H9 (cell line): ENCODE results near the gene PRR33. TPM values are rescaled to one million over a fixed set of nuclear protein-coding genes. Genes with fewer than 3 reads are reported as not detected.
A peak's percentile ranks its signal among the peaks of the same experiment; 100 is the strongest.

Experiments used
- DNase-seq: peaks from one replicate; pipeline ENCODE4 v3.0.0-alpha.2; 2017
- H2AFZ ChIP-seq: one replicate; pipeline ENCODE4 v1.6.1; 2013; ENCODE audit warnings: mild to moderate bottlenecking, low read length, control low read depth, moderate library complexity
- H2AK5ac ChIP-seq: 2 replicates; pipeline ENCODE4 v1.6.1; 2013; ENCODE audit warnings: low read length, control low read depth, mixed read lengths; ENCODE audit not compliant: insufficient read length
- H2BK120ac ChIP-seq: one replicate; pipeline ENCODE4 v1.6.1; 2013; ENCODE audit warnings: low read depth, mild to moderate bottlenecking, low read length, control low read depth, inconsistent platforms; ENCODE audit not compliant: poor library complexity, severe bottlenecking
- H2BK12ac ChIP-seq: 2 replicates; pipeline ENCODE4 v1.6.1; 2013; ENCODE audit warnings: low read length, control low read depth, mixed read lengths, low read depth; ENCODE audit not compliant: insufficient read length
- H2BK15ac ChIP-seq: 2 replicates; pipeline ENCODE4 v1.6.1; 2013; ENCODE audit warnings: low read depth, low read length, control low read depth
- H2BK20ac ChIP-seq: one replicate; pipeline ENCODE4 v1.6.1; 2013; ENCODE audit warnings: low read depth, mild to moderate bottlenecking, low read length, control low read depth, inconsistent platforms; ENCODE audit not compliant: poor library complexity, severe bottlenecking
- H2BK5ac ChIP-seq: 2 replicates; pipeline ENCODE4 v1.6.1; 2013; ENCODE audit warnings: low read length, control low read depth, mixed read lengths; ENCODE audit not compliant: insufficient read length
- H3K14ac ChIP-seq: 2 replicates; pipeline ENCODE4 v1.6.1; 2013; ENCODE audit warnings: low read length, control low read depth; ENCODE audit not compliant: insufficient read depth
- H3K18ac ChIP-seq: 2 replicates; pipeline ENCODE4 v1.6.1; 2013; ENCODE audit warnings: low read depth, mild to moderate bottlenecking, mixed read lengths, low read length, control low read depth; ENCODE audit not compliant: insufficient read length
- H3K23ac ChIP-seq: 2 replicates; pipeline ENCODE4 v1.6.1; 2013; ENCODE audit warnings: low read length, control low read depth, mixed read lengths, low read depth; ENCODE audit not compliant: insufficient read length
- H3K23me2 ChIP-seq: 2 replicates; pipeline ENCODE4 v1.6.1; 2013; ENCODE audit warnings: low read depth, mild to moderate bottlenecking, mixed read lengths, low read length, control low read depth; ENCODE audit not compliant: insufficient read length, poor library complexity, severe bottlenecking
- H3K27ac ChIP-seq: 2 replicates; pipeline ENCODE4 v1.5.1; 2013; ENCODE audit warnings: low read length, control low read depth, mixed read lengths, low read depth; ENCODE audit not compliant: insufficient read length
- H3K27me3 ChIP-seq: 2 replicates; pipeline ENCODE4 v1.6.1; 2013; ENCODE audit warnings: low read length, control low read depth, inconsistent platforms; ENCODE audit not compliant: insufficient read depth
- H3K4ac ChIP-seq: 2 replicates; pipeline ENCODE4 v1.6.1; 2013; ENCODE audit warnings: low read depth, mild to moderate bottlenecking, control low read depth, inconsistent platforms, low read length, moderate library complexity
- H3K4me1 ChIP-seq: 2 replicates; pipeline ENCODE4 v1.6.1; 2013; ENCODE audit warnings: low read length, control low read depth, inconsistent platforms; ENCODE audit not compliant: insufficient read depth
- H3K4me2 ChIP-seq: 2 replicates; pipeline ENCODE4 v1.6.1; 2013; ENCODE audit warnings: low read length, control low read depth, mixed read lengths; ENCODE audit not compliant: insufficient read length, insufficient read depth
- H3K56ac ChIP-seq: 2 replicates; pipeline ENCODE4 v1.6.1; 2013; ENCODE audit warnings: low read depth, mild to moderate bottlenecking, mixed read lengths, low read length, control low read depth; ENCODE audit not compliant: insufficient read length
- H3K79me1 ChIP-seq: 2 replicates; pipeline ENCODE4 v1.6.1; 2013; ENCODE audit warnings: low read depth, mild to moderate bottlenecking, moderate library complexity, low read length, control low read depth, inconsistent platforms; ENCODE audit not compliant: insufficient read depth, poor library complexity, severe bottlenecking
- H3K79me2 ChIP-seq: 2 replicates; pipeline ENCODE4 v1.6.1; 2013; ENCODE audit warnings: low read length, control low read depth, inconsistent platforms; ENCODE audit not compliant: insufficient read depth
- H3K9ac ChIP-seq: 2 replicates; pipeline ENCODE4 v1.6.1; 2013; ENCODE audit warnings: low read length, control low read depth, mixed read lengths; ENCODE audit not compliant: insufficient read length; ENCODE audit errors: extremely low read depth
- H3K9me3 ChIP-seq: one replicate; pipeline ENCODE4 v1.6.1; 2013; ENCODE audit warnings: low read depth, low read length, inconsistent platforms; ENCODE audit not compliant: control insufficient read depth
- H3T11ph ChIP-seq: one replicate; pipeline ENCODE4 v1.6.1; 2013; ENCODE audit warnings: mild to moderate bottlenecking, low read length, control low read depth, inconsistent platforms
- H4K20me1 ChIP-seq: one replicate; pipeline ENCODE4 v1.6.1; 2013; ENCODE audit not compliant: control insufficient read depth, insufficient read length, insufficient read depth
- H4K5ac ChIP-seq: 2 replicates; pipeline ENCODE4 v1.6.1; 2013; ENCODE audit warnings: low read depth, mild to moderate bottlenecking, mixed read lengths, low read length, control low read depth; ENCODE audit not compliant: insufficient read length
- H4K8ac ChIP-seq: replicated peaks from 2 replicates; pipeline ENCODE4 v1.6.1; 2013; ENCODE audit warnings: low read length, control low read depth, mixed read lengths, low read depth; ENCODE audit not compliant: insufficient read length
- H4K91ac ChIP-seq: 2 replicates; pipeline ENCODE4 v1.6.1; 2013; ENCODE audit warnings: low read depth, mild to moderate bottlenecking, moderate library complexity, mixed read lengths, low read length, control low read depth; ENCODE audit not compliant: insufficient read length
- H3K27ac Mint-ChIP-seq, 3 experiments: 2 replicates in 2 of 3; 3 replicates in 1 of 3; pipeline ENCODE4 v1.8.0; 2020 to 2021; ENCODE audit warnings: mixed read lengths in 3 of 3, mild to moderate bottlenecking in 1 of 3, moderate library complexity in 1 of 3
- H3K27me3 Mint-ChIP-seq: 2 replicates; pipeline ENCODE4 v1.8.0; 2021; ENCODE audit warnings: low read depth, mild to moderate bottlenecking, moderate library complexity, mixed read lengths
- H3K36me3 Mint-ChIP-seq, 3 experiments: 2 replicates in 2 of 3; 3 replicates in 1 of 3; pipeline ENCODE4 v1.8.0; 2020 to 2021; ENCODE audit warnings: low read depth in 3 of 3, mixed read lengths in 3 of 3; ENCODE audit not compliant: insufficient read depth in 1 of 3
- H3K4me1 Mint-ChIP-seq, 2 experiments: 2 replicates each; pipeline ENCODE4 v1.8.0; 2020; ENCODE audit warnings: mixed read lengths in 2 of 2
- H3K4me3 Mint-ChIP-seq, 2 experiments: 2 replicates in 1 of 2; 3 replicates in 1 of 2; pipeline ENCODE4 v1.8.0; 2020 to 2021; ENCODE audit warnings: mild to moderate bottlenecking in 2 of 2, mixed read lengths in 2 of 2, moderate library complexity in 1 of 2
- H3K9me3 Mint-ChIP-seq, 2 experiments: 2 replicates in 1 of 2; 3 replicates in 1 of 2; pipeline ENCODE4 v1.8.0; 2020; ENCODE audit warnings: mild to moderate bottlenecking in 2 of 2, mixed read lengths in 2 of 2, moderate library complexity in 1 of 2
- WGBS: extraction: QIAGEN DNeasy Blood & Tissue Kit; methylation state at CpG from one replicate; pipeline ENCODE4 v1.1.7; 2013; ENCODE audit warnings: missing lambda C conversion rate, low lambda C conversion rate, mixed read lengths; ENCODE audit not compliant: insufficient read length; ENCODE audit errors: extremely low coverage; 5-methylcytosine and 5-hydroxymethylcytosine counted together
- total RNA-seq: library from RNA; stranded (reverse); gene quantifications from 2 replicates; pipeline ENCODE4 v1.2.1, GENCODE V29; 2021
- TF ChIP-seq, protein P1 (sequence below): fragments of 200-600 bp; sonication (generic); conservative IDR thresholded peaks from 3 replicates; pipeline ENCODE4 v1.8.0; 2021; ENCODE audit warnings: antibody characterized with exemption, mild to moderate bottlenecking

The PRR33 gene
- total RNA-seq, 1 experiment from 2014 or later: not detected

DNA sequence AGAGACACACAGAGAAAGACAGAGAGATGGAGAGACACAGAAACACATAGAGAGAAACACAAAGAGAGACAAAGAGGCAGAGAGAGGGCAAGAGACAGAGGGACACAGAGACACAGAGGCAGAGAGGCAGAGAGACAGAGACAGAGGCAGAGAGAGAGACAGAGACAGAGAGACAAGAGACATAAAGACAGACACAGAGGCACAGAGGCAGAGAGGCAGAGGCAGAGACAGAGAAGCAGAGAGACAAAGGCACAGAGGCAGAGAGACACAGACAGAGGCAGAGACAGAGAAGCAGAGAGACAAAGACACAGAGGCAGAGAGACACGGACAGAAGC, 46.6 kb downstream of the PRR33 start:
- no peak overlapping the region for H3K4me3 Mint-ChIP-seq
- no peak overlapping the region for H4K5ac ChIP-seq

More for the DNA sequence above, 46.6 kb downstream of the PRR33 start:
- no CpG with 5 or more reads among the region's 1 CpG for WGBS
- Histone ChIP-seq H3T11ph (no peak overlapping the region), H4K20me1 (no peaks in the 10 kb centered on the region), H3K23ac (no peak overlapping the region), H3K23me2 (no peaks in the 10 kb centered on the region), H3K27me3 (no peaks in the 10 kb centered on the region), H4K91ac (no peak overlapping the region), H3K56ac (no peak overlapping the region), H2AFZ (no peak overlapping the region), H3K4me1 (no peaks in the 10 kb centered on the region), H3K18ac (no peak overlapping the region), H2BK15ac (no peak overlapping the region), H2BK20ac (no peak overlapping the region), H3K4ac (no peak overlapping the region), H3K27ac (no peak overlapping the region), H2AK5ac (no peak overlapping the region), H2BK12ac (no peak overlapping the region), H3K79me2 (no peaks in the 10 kb centered on the region), H3K79me1 (no peaks in the 10 kb centered on the region), H3K14ac (no peak overlapping the region), H3K9me3 (no peaks in the 10 kb centered on the region), H3K4me2 (no peak overlapping the region), H4K8ac (no peak overlapping the region), H2BK120ac (no peak overlapping the region), H2BK5ac (no peak overlapping the region), H3K9ac (no peak overlapping the region)
- Mint-ChIP-seq H3K9me3 (no peaks in the 10 kb centered on the region), H3K27ac (peak overlapping the region in 1 of 3 experiments; percentile 4; a peak in 1 of 7 replicates), H3K36me3 (no peaks in the 10 kb centered on the region), H3K27me3 (peaks cover 24% of the 10 kb centered on the region), H3K4me1 (peaks cover 2 to 7% of the 10 kb centered on the region in 2 experiments; a peak in 3 of 4 replicates)
- TF ChIP-seq, protein P1, sequence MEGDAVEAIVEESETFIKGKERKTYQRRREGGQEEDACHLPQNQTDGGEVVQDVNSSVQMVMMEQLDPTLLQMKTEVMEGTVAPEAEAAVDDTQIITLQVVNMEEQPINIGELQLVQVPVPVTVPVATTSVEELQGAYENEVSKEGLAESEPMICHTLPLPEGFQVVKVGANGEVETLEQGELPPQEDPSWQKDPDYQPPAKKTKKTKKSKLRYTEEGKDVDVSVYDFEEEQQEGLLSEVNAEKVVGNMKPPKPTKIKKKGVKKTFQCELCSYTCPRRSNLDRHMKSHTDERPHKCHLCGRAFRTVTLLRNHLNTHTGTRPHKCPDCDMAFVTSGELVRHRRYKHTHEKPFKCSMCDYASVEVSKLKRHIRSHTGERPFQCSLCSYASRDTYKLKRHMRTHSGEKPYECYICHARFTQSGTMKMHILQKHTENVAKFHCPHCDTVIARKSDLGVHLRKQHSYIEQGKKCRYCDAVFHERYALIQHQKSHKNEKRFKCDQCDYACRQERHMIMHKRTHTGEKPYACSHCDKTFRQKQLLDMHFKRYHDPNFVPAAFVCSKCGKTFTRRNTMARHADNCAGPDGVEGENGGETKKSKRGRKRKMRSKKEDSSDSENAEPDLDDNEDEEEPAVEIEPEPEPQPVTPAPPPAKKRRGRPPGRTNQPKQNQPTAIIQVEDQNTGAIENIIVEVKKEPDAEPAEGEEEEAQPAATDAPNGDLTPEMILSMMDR: no peak
- DNase-seq: no peak
